ENCODE data around the gene C19orf25. TPM values are rescaled to one million over a fixed set of nuclear protein-coding genes. Genes with fewer than 3 reads are reported as not detected.

The C19orf25 gene
- total and polyA plus RNA-seq, 7 donors = 8.1 to 45.0 (median 19.9) TPM

DNA sequence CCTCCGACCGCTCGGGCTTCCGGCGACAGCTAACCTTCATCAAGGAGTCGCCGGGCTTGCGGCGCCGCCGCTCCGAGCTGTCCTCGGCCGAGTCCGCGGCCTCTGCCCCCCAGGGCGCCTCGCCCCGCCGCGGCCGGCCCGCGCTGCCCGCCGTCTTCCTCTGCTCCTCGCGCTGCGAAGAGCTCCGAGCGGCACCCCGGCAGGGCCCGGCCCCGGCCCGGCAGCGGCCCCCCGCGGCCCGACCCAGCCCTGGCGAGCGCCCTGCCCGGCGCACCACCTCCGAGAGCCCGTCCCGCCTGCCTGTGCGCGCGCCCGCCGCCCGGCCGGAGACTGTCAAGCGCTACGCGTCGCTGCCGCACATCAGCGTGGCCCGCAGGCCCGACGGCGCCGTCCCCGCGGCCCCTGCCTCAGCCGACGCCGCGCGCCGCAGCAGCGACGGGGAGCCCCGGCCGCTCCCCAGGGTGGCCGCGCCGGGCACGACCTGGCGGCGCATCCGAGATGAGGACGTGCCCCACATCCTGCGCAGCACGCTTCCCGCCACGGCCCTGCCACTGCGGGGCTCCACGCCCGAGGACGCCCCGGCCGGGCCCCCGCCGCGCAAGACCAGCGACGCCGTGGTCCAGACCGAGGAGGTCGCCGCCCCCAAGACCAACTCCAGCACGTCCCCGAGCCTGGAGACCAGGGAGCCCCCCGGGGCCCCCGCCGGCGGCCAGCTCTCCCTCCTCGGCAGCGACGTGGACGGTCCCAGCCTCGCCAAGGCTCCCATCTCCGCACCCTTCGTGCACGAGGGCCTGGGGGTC is 9.6 kb downstream of the C19orf25 start:
- TF ChIP-seq, protein P1, sequence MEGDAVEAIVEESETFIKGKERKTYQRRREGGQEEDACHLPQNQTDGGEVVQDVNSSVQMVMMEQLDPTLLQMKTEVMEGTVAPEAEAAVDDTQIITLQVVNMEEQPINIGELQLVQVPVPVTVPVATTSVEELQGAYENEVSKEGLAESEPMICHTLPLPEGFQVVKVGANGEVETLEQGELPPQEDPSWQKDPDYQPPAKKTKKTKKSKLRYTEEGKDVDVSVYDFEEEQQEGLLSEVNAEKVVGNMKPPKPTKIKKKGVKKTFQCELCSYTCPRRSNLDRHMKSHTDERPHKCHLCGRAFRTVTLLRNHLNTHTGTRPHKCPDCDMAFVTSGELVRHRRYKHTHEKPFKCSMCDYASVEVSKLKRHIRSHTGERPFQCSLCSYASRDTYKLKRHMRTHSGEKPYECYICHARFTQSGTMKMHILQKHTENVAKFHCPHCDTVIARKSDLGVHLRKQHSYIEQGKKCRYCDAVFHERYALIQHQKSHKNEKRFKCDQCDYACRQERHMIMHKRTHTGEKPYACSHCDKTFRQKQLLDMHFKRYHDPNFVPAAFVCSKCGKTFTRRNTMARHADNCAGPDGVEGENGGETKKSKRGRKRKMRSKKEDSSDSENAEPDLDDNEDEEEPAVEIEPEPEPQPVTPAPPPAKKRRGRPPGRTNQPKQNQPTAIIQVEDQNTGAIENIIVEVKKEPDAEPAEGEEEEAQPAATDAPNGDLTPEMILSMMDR (IDR thresholded peaks at IDR 0.05) = no peak
- Histone ChIP-seq H3K4me1 (peaks cover 47% of the 10 kb centered on the region), H3K9me3 (no peaks in the 10 kb centered on the region), H3K4me3 (peak overlapping the region; percentile 58), H3K27ac (no peak overlapping the region), H3K36me3 (ENCODE audit: insufficient read depth in 1 of 2, low read depth in 1 of 2) (no peaks in the 10 kb centered on the region), H3K27me3 (ENCODE audit: insufficient read depth in 3 of 3, low read length in 2 of 3) (peaks cover 0 to 86% (median 72%) of the 10 kb centered on the region in 3 donors)
- intact Hi-C loops (cut with DNase I) = loop anchor here in 1 of 2 donors (5.0 kb wide), 1 partner anchor 117 kb away; a partner anchor contains a TSS
- 0 to 1% (median 1%) methylated on average over 39 to 117 of the region's 117 CpGs for WGBS, 3 donors
- no peak for ATAC-seq
- DNase-seq = peak; percentile 14 to 48

DNA sequence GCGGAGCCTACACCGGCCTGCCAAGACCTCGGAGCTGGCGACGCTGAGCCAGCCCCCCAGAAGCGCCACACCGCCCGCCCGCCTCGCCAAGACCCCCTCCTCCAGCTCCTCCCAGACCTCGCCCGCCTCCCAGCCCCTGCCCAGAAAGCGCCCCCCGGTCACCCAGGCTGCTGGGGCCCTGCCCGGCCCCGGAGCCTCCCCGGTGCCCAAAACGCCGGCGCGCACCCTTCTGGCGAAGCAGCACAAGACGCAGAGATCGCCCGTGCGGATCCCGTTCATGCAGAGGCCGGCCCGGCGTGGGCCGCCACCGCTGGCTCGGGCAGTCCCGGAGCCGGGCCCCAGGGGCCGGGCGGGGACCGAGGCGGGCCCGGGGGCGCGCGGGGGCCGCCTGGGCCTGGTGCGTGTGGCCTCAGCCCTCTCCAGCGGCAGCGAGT is 10.2 kb downstream of the C19orf25 start:
- H3K4me1 ChIP-seq = peaks cover 42% of the 10 kb centered on the region
- no peaks in the 10 kb centered on the region for H3K9me3 ChIP-seq
- H3K36me3 ChIP-seq (ENCODE audit: insufficient read depth in 1 of 2, low read depth in 1 of 2) = no peaks in the 10 kb centered on the region
- peaks cover 0 to 89% (median 71%) of the 10 kb centered on the region in 3 donors for H3K27me3 ChIP-seq (ENCODE audit: insufficient read depth in 3 of 3, low read length in 2 of 3)
- peak overlapping the region; percentile 38 for H3K4me3 ChIP-seq
- ATAC-seq (peak in 3 of 4 donors; percentile 22 to 35 (median 31)), DNase-seq (peak; percentile 32 to 62)
- TF ChIP-seq, protein P1 (IDR thresholded peaks at IDR 0.05) = no peak
- H3K27ac ChIP-seq = no peak overlapping the region
- intact Hi-C loops (cut with DNase I) = loop anchor here in 1 of 2 donors (5.0 kb wide), 1 partner anchor 117 kb away; a partner anchor contains a TSS
- 0 to 2% (median 2%) methylated on average over 20 to 47 of the region's 47 CpGs for WGBS, 3 donors

DNA sequence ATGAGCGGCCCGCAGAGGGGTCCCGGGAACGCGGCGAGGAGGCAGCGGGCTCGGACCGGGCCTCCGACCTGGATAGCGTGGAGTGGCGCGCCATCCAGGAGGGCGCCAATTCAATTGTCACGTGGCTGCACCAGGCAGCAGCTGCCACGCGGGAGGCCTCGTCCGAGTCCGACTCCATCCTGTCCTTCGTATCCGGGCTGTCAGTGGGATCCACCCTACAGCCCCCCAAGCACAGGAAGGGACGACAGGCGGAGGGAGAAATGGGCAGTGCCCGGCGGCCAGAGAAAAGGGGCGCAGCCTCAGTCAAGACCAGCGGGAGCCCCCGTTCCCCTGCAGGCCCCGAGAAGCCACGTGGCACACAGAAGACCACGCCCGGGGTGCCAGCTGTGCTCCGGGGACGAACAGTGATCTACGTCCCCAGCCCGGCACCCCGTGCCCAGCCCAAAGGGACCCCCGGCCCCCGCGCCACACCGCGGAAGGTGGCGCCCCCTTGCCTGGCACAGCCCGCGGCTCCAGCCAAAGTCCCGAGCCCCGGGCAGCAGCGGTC is 10.7 kb downstream of the C19orf25 start:
- TF ChIP-seq, protein P1 (IDR thresholded peaks at IDR 0.05) = no peak
- H3K4me1 ChIP-seq = peaks cover 38% of the 10 kb centered on the region
- peak overlapping the region; percentile 38 for H3K4me3 ChIP-seq
- no peak for ATAC-seq
- 0 to 4% (median 4%) methylated on average over 35 to 49 of the region's 49 CpGs for WGBS, 3 donors
- no peak overlapping the region for H3K27ac ChIP-seq
- peak; percentile 17 to 30 for DNase-seq
- H3K9me3 ChIP-seq = no peaks in the 10 kb centered on the region
- no peaks in the 10 kb centered on the region for H3K36me3 ChIP-seq (ENCODE audit: insufficient read depth in 1 of 2, low read depth in 1 of 2)
- intact Hi-C loops (cut with DNase I) = loop anchor here in 1 of 2 donors (5.0 kb wide), 1 partner anchor 116 kb away; a partner anchor contains a TSS
- H3K27me3 ChIP-seq (ENCODE audit: insufficient read depth in 3 of 3, low read length in 2 of 3) = peaks cover 0 to 89% (median 70%) of the 10 kb centered on the region in 3 donors

DNA sequence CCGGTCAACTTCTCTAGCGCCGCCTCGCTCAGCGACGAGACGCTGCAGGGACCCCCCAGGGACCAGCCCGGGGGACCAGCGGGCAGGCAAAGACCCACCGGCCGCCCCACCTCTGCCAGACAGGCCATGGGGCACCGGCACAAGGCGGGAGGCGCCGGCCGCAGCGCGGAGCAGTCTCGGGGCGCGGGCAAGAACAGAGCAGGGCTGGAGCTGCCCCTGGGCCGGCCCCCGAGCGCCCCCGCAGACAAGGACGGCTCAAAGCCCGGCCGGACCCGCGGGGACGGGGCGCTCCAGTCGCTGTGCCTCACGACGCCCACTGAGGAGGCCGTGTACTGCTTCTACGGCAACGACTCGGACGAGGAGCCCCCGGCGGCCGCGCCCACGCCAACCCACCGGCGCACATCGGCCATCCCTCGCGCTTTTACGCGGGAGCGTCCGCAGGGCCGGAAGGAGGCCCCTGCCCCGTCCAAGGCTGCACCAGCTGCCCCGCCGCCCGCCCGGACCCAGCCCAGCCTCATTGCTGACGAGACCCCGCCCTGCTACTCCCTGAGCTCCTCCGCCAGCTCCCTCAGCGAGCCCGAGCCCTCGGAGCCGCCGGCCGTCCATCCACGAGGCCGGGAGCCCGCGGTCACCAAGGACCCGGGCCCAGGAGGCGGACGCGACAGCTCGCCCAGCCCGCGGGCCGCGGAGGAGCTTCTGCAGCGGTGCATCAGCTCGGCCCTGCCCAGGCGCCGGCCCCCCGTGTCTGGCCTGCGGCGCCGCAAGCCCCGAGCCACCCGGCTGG is 11.3 kb downstream of the C19orf25 start:
- no peak overlapping the region for H3K27ac ChIP-seq
- H3K4me3 ChIP-seq = peak overlapping the region; percentile 38
- no peak for ATAC-seq
- H3K27me3 ChIP-seq (ENCODE audit: insufficient read depth in 3 of 3, low read length in 2 of 3) = peaks cover 0 to 85% (median 68%) of the 10 kb centered on the region in 3 donors
- peaks cover 37% of the 10 kb centered on the region for H3K4me1 ChIP-seq
- intact Hi-C loops (cut with DNase I) = loop anchor here in 1 of 2 donors (5.0 kb wide), 1 partner anchor 115 kb away; a partner anchor contains a TSS
- H3K36me3 ChIP-seq (ENCODE audit: insufficient read depth in 1 of 2, low read depth in 1 of 2) = no peaks in the 10 kb centered on the region
- DNase-seq = peak; percentile 16 to 51
- TF ChIP-seq, protein P1 (IDR thresholded peaks at IDR 0.05) = no peak
- no peaks in the 10 kb centered on the region for H3K9me3 ChIP-seq
- WGBS, 3 donors = 3 to 5% (median 4%) methylated on average over 60 to 92 of the region's 92 CpGs

Measured in psoas muscle (tissue), 8 donors.